SH-SY5Y (cell line): ENCODE measurements around the gene SLC1A2.

Source experiments
- GATA2 ChIP-seq: IDR thresholded peaks from 2 replicates; pipeline ENCODE4 v1.6.1; 2011; ENCODE audit warnings: mild to moderate bottlenecking, low read depth, low read length
- GATA3 ChIP-seq: IDR thresholded peaks from 2 replicates; pipeline ENCODE4 v1.6.1; 2011; ENCODE audit warnings: low read depth, mild to moderate bottlenecking, low read length, moderate library complexity

GRCh38 chr11:35230388-35230787, 189.0 kb downstream of the SLC1A2 start:
- no peak for TF ChIP-seq GATA3
- TF ChIP-seq GATA2 = no peak
